SJCRH30 (cell line): ENCODE measurements around the gene ABCE1. TPM values are rescaled to one million over a fixed set of nuclear protein-coding genes. Genes with fewer than 3 reads are reported as not detected.
"Not testable (repeated sequence)": the region's sequence is repeated elsewhere in the genome, so short reads cannot be mapped to it uniquely, and the experiment has no call there.

ENCODE experiments used
- DNase-seq, 2 experiments: peaks; one replicate each; pipeline ENCODE4 v3.0.0-alpha.2; 2015 to 2020
- H3K27ac ChIP-seq: fragments of 250-450 bp; sonication (Bioruptor Pico); 2 replicates; pipeline ENCODE4 v1.5.1; 2020; ENCODE audit warnings: mild to moderate bottlenecking, moderate library complexity
- H3K27me3 ChIP-seq: fragments of 250-450 bp; sonication (Bioruptor Pico); 2 replicates; pipeline ENCODE4 v1.5.1; 2020; ENCODE audit warnings: mild to moderate bottlenecking, moderate library complexity
- H3K36me3 ChIP-seq: fragments of 250-450 bp; sonication (Bioruptor Pico); 2 replicates; pipeline ENCODE4 v1.5.1; 2020; ENCODE audit warnings: mild to moderate bottlenecking, moderate library complexity
- H3K4me1 ChIP-seq: fragments of 250-450 bp; sonication (Bioruptor Pico); 2 replicates; pipeline ENCODE4 v1.5.1; 2020; ENCODE audit warnings: mild to moderate bottlenecking, moderate library complexity
- H3K4me3 ChIP-seq: fragments of 250-450 bp; sonication (Bioruptor Pico); 2 replicates; pipeline ENCODE4 v1.5.1; 2020; ENCODE audit warnings: mild to moderate bottlenecking, moderate library complexity
- H3K9me3 ChIP-seq: fragments of 250-450 bp; sonication (Bioruptor Pico); replicated peaks from 2 replicates; pipeline ENCODE4 v1.5.1; 2020; ENCODE audit warnings: mild to moderate bottlenecking, moderate library complexity
- total RNA-seq: library from RNA; depleted of rRNA; stranded (reverse); fragments of >200 nt; shearing (Covaris generic); gene quantifications from 2 replicates; pipeline ENCODE4 v1.2.3, GENCODE V29; 2014

The ABCE1 gene
- total RNA-seq, 1 experiment from 2014 or later: 179 TPM

GRCh38 chr4:145132511-145133098 is 34.5 kb downstream of the ABCE1 start:
- H3K36me3 ChIP-seq: peaks cover 22% of the 10 kb centered on the region
- peak; percentile 3 to 27 for DNase-seq
- H3K9me3 ChIP-seq: no peaks in the 10 kb centered on the region
- no peaks in the 10 kb centered on the region for H3K4me1 ChIP-seq
- H3K27ac ChIP-seq: no peak overlapping the region
- no peaks in the 10 kb centered on the region for H3K27me3 ChIP-seq
- no peak overlapping the region for H3K4me3 ChIP-seq

- not testable (repeated sequence) for H3K27me3 ChIP-seq, DNase-seq, H3K27ac ChIP-seq, H3K9me3 ChIP-seq, H3K4me1 ChIP-seq, H3K4me3 ChIP-seq
- peaks cover 26% of the 10 kb centered on the region for H3K36me3 ChIP-seq
Measured at GRCh38 chr4:145136219-145136618, 38.1 kb downstream of the ABCE1 start.

GRCh38 chr4:145148980-145149379 is 50.9 kb downstream of the ABCE1 start:
- Histone ChIP-seq H3K27me3 (no peaks in the 10 kb centered on the region), H3K4me1 (no peaks in the 10 kb centered on the region), H3K27ac (no peak overlapping the region), H3K4me3 (no peak overlapping the region), H3K9me3 (no peaks in the 10 kb centered on the region), H3K36me3 (peaks cover 47% of the 10 kb centered on the region)
- no peak for DNase-seq

- Histone ChIP-seq H3K27me3 (no peaks in the 10 kb centered on the region), H3K36me3 (peaks cover 31% of the 10 kb centered on the region), H3K9me3 (no peaks in the 10 kb centered on the region), H3K27ac (no peak overlapping the region), H3K4me3 (no peak overlapping the region), H3K4me1 (no peaks in the 10 kb centered on the region)
- DNase-seq: no peak
Measured at GRCh38 chr4:145153181-145153903, 55.2 kb downstream of the ABCE1 start.

GRCh38 chr4:145153904-145154298 is 55.8 kb downstream of the ABCE1 start:
- Histone ChIP-seq H3K9me3 (no peaks in the 10 kb centered on the region), H3K4me1 (no peaks in the 10 kb centered on the region), H3K27ac (no peak overlapping the region), H3K36me3 (peaks cover 29% of the 10 kb centered on the region), H3K4me3 (no peak overlapping the region), H3K27me3 (no peaks in the 10 kb centered on the region)
- DNase-seq: no peak

GRCh38 chr4:145154573-145154972 is 56.5 kb downstream of the ABCE1 start:
- Histone ChIP-seq H3K4me1 (no peaks in the 10 kb centered on the region), H3K27me3 (no peaks in the 10 kb centered on the region), H3K4me3 (no peak overlapping the region), H3K36me3 (peaks cover 24% of the 10 kb centered on the region), H3K9me3 (no peaks in the 10 kb centered on the region), H3K27ac (no peak overlapping the region)
- peak in 1 of 2 experiments; percentile 20 for DNase-seq

- no peak overlapping the region for H3K27ac ChIP-seq
- no peaks in the 10 kb centered on the region for H3K4me1 ChIP-seq
- no peak for DNase-seq
- peaks cover 24% of the 10 kb centered on the region; the same call in 1 of the 2 replicates for H3K36me3 ChIP-seq
- H3K27me3 ChIP-seq: no peaks in the 10 kb centered on the region
- no peaks in the 10 kb centered on the region for H3K9me3 ChIP-seq
- H3K4me3 ChIP-seq: no peak overlapping the region
Measured at GRCh38 chr4:145155268-145155870, 57.3 kb downstream of the ABCE1 start.

GRCh38 chr4:145156986-145157385 is 58.9 kb downstream of the ABCE1 start:
- Histone ChIP-seq H3K4me1 (no peaks in the 10 kb centered on the region), H3K27me3 (no peaks in the 10 kb centered on the region), H3K9me3 (no peaks in the 10 kb centered on the region), H3K36me3 (peaks cover 22% of the 10 kb centered on the region), H3K4me3 (no peak overlapping the region), H3K27ac (no peak overlapping the region)
- no peak for DNase-seq

GRCh38 chr4:145161549-145161948 is 63.4 kb downstream of the ABCE1 start:
- Histone ChIP-seq H3K4me1 (no peaks in the 10 kb centered on the region), H3K4me3 (no peak overlapping the region), H3K27ac (no peak overlapping the region), H3K36me3 (peaks cover 26% of the 10 kb centered on the region), H3K9me3 (no peaks in the 10 kb centered on the region), H3K27me3 (no peaks in the 10 kb centered on the region)
- no peak for DNase-seq

GRCh38 chr4:145167887-145168286 is 69.8 kb downstream of the ABCE1 start:
- H3K36me3 ChIP-seq: peaks cover 20% of the 10 kb centered on the region
- H3K4me3 ChIP-seq: no peak overlapping the region
- H3K27me3 ChIP-seq: no peaks in the 10 kb centered on the region
- no peaks in the 10 kb centered on the region for H3K9me3 ChIP-seq
- no peak overlapping the region for H3K27ac ChIP-seq
- no peaks in the 10 kb centered on the region for H3K4me1 ChIP-seq
- DNase-seq: no peak

- H3K9me3 ChIP-seq: no peaks in the 10 kb centered on the region
- peaks cover 17% of the 10 kb centered on the region for H3K36me3 ChIP-seq
- no peak overlapping the region for H3K27ac ChIP-seq
- DNase-seq: no peak
- H3K4me1 ChIP-seq: no peaks in the 10 kb centered on the region
- H3K27me3 ChIP-seq: no peaks in the 10 kb centered on the region
- no peak overlapping the region for H3K4me3 ChIP-seq
Measured at GRCh38 chr4:145168581-145169187, 70.6 kb downstream of the ABCE1 start.

- no peak for DNase-seq
- H3K36me3 ChIP-seq: peaks cover 17% of the 10 kb centered on the region
- no peaks in the 10 kb centered on the region for H3K27me3 ChIP-seq
Measured at GRCh38 chr4:145170223-145170622, 72.1 kb downstream of the ABCE1 start.

GRCh38 chr4:145171911-145172310 is 73.8 kb downstream of the ABCE1 start:
- Histone ChIP-seq H3K9me3 (no peaks in the 10 kb centered on the region), H3K27me3 (no peaks in the 10 kb centered on the region), H3K4me3 (no peak overlapping the region), H3K4me1 (peaks cover 2% of the 10 kb centered on the region; the same call in 1 of the 2 replicates), H3K27ac (no peak overlapping the region), H3K36me3 (peaks cover 15% of the 10 kb centered on the region)
- no peak for DNase-seq

More at GRCh38 chr4:145170223-145170622, 72.1 kb downstream of the ABCE1 start:
- no peak overlapping the region for H3K27ac ChIP-seq
- H3K9me3 ChIP-seq: no peaks in the 10 kb centered on the region
- H3K4me3 ChIP-seq: no peak overlapping the region
- H3K4me1 ChIP-seq: no peaks in the 10 kb centered on the region

GRCh38 chr4:145176641-145177432 is 78.7 kb downstream of the ABCE1 start:
- H3K9me3 ChIP-seq: no peaks in the 10 kb centered on the region
- DNase-seq: no peak
- H3K4me3 ChIP-seq: peak overlapping the region; percentile 88
- peaks cover 5% of the 10 kb centered on the region for H3K36me3 ChIP-seq
- no peaks in the 10 kb centered on the region for H3K27me3 ChIP-seq
- peaks cover 6% of the 10 kb centered on the region; the same call in 1 of the 2 replicates for H3K4me1 ChIP-seq
- no peak overlapping the region for H3K27ac ChIP-seq
